NCI-H345 (cell line): ENCODE measurements around the gene ADAM10.
"Not testable (repeated sequence)": the region's sequence is repeated elsewhere in the genome, so short reads cannot be mapped to it uniquely, and the experiment has no call there.

Experiments
- DNase-seq: peaks from one replicate; lab custom pipeline; 2025; lab: John Stamatoyannopoulos, UW

ADAM10 gene

GRCh38 chr15:58749532-58750337 lies at the start of gene ADAM10:
Gene ADAM10, minus strand, starts transcription at chr15:58749707. Its CDS starts 173 bp downstream, at chr15:58749534.
- DNase-seq, result peak; percentile 97

- no peak for DNase-seq
These were observed 48.0 kb upstream of the ADAM10 start for GRCh38 chr15:58797505-58797904.

- DNase-seq, result no peak
These were observed 46.3 kb upstream of the ADAM10 start for GRCh38 chr15:58795825-58796224.

GRCh38 chr15:58793862-58794261 lies 44.4 kb upstream of the ADAM10 start:
- DNase-seq, result no peak

- no peak for DNase-seq
These were observed 38.7 kb upstream of the ADAM10 start for GRCh38 chr15:58788056-58788710.

- no peak for DNase-seq
These were observed 35.8 kb upstream of the ADAM10 start for GRCh38 chr15:58785355-58785754.

GRCh38 chr15:58779554-58779953 lies 30.0 kb upstream of the ADAM10 start:
- DNase-seq, result no peak

- DNase-seq, result no peak
These were observed 27.6 kb upstream of the ADAM10 start for GRCh38 chr15:58777107-58777506.

GRCh38 chr15:58775402-58775801 lies 25.9 kb upstream of the ADAM10 start:
- DNase-seq, result no peak

- DNase-seq, result no peak
These were observed 23.5 kb upstream of the ADAM10 start for GRCh38 chr15:58773024-58773423.

GRCh38 chr15:58771621-58772250 lies 22.2 kb upstream of the ADAM10 start:
- no peak for DNase-seq

- DNase-seq, result peak; percentile 96
These were observed 21.5 kb upstream of the ADAM10 start, which contains the start of gene MINDY2 for GRCh38 chr15:58770857-58771620. Gene MINDY2, plus strand, starts transcription at chr15:58771302. Its CDS starts 94 bp downstream, at chr15:58771396.

GRCh38 chr15:58770519-58770856 lies 21.0 kb upstream of the ADAM10 start:
- no peak for DNase-seq

GRCh38 chr15:58768601-58769004 lies 19.1 kb upstream of the ADAM10 start:
- not testable (repeated sequence) for DNase-seq

GRCh38 chr15:58766290-58766689 lies 16.8 kb upstream of the ADAM10 start:
- DNase-seq, result no peak

GRCh38 chr15:58764468-58764867 lies 15.0 kb upstream of the ADAM10 start:
- DNase-seq, result no peak

- DNase-seq, result peak; percentile 63
These were observed 13.2 kb upstream of the ADAM10 start for GRCh38 chr15:58762731-58763130.

GRCh38 chr15:58762285-58762684 lies 12.8 kb upstream of the ADAM10 start:
- DNase-seq, result no peak

- DNase-seq, result no peak
These were observed 11.5 kb upstream of the ADAM10 start for GRCh38 chr15:58761010-58761388.

GRCh38 chr15:58760385-58761009 lies 11.0 kb upstream of the ADAM10 start:
- no peak for DNase-seq

GRCh38 chr15:58758141-58758540 lies 8.6 kb upstream of the ADAM10 start:
- DNase-seq, result no peak

GRCh38 chr15:58755956-58756355 lies 6.4 kb upstream of the ADAM10 start:
- no peak for DNase-seq
